Breast epithelium (tissue), 4 donors: ENCODE data around the gene VRK1. TPM values are rescaled to one million over a fixed set of nuclear protein-coding genes. Genes with fewer than 3 reads are reported as not detected.

Experiments
- DNase-seq, 2 donors: peaks; one replicate each; pipeline ENCODE4 v3.0.0-alpha.2; 2019; ENCODE audit warnings: low spot score in 2 of 2
- H3K27ac ChIP-seq, 2 donors: fragments of 200-600 bp; sonication (generic) in 1 of 2; one replicate each; pipeline ENCODE4 v1.5.1; 2016 to 2019; ENCODE audit warnings: mild to moderate bottlenecking in 1 of 2
- H3K27me3 ChIP-seq, 2 donors: fragments of 200-600 bp; sonication (generic) in 1 of 2; one replicate each; pipeline versions ENCODE4 v1.5.1 to v1.6.0; 2017 to 2019; ENCODE audit warnings: control low read depth in 1 of 2, mild to moderate bottlenecking in 1 of 2
- H3K36me3 ChIP-seq: fragments of 200-600 bp; one replicate; pipeline ENCODE4 v1.5.1; 2019
- H3K4me1 ChIP-seq, 2 donors: fragments of 200-600 bp; sonication (generic); one replicate each; pipeline ENCODE4 v1.5.1; 2016 to 2019; ENCODE audit warnings: control low read depth in 1 of 2
- H3K4me3 ChIP-seq, 3 donors: fragments of 200-600 bp; sonication (generic); 1 replicate in 2 of 3; 2 replicates in 1 of 3; pipeline ENCODE4 v1.5.1; 2016 to 2019; ENCODE audit warnings: mild to moderate bottlenecking in 3 of 3, moderate library complexity in 2 of 3
- H3K9me3 ChIP-seq, 2 donors: fragments of 200-600 bp; sonication (generic) in 1 of 2; one replicate each; pipeline ENCODE4 v1.5.1; 2016 to 2019; ENCODE audit warnings: control low read depth in 1 of 2
- CTCF ChIP-seq, 3 donors: fragments of 450-650 bp; IDR thresholded peaks; one replicate each; pipeline ENCODE4 v1.5.1; 2016 to 2017; ENCODE audit warnings: antibody characterized with exemption in 3 of 3, mild to moderate bottlenecking in 3 of 3, moderate library complexity in 3 of 3
- POLR2A ChIP-seq: fragments of 450-650 bp; IDR thresholded peaks from one replicate; pipeline ENCODE4 v1.6.1; 2016; ENCODE audit warnings: antibody characterized with exemption, mild to moderate bottlenecking, moderate library complexity
- POLR2AphosphoS5 ChIP-seq, 3 donors: sonication (generic); formaldehyde crosslinking; IDR thresholded peaks; one replicate each; pipeline ENCODE4 v1.6.1; 2017; ENCODE audit warnings: antibody characterized with exemption in 3 of 3
- intact Hi-C: fragments of 100-400 bp; cut with DNase I; formaldehyde crosslinking; loops from one replicate; pipeline ENCODE4 v1.15.1; 2023; ENCODE audit warnings: low total_unique reads
- total RNA-seq, 3 donors: library from RNA; depleted of rRNA; stranded (reverse); fragments of >200 nt; gene quantifications; one replicate each; pipeline ENCODE4 v1.1.0, GENCODE V29; 2016

Gene VRK1
- total RNA-seq, 3 donors from 2014 or later = 13.1 to 19.9 (median 16.7) TPM

GRCh38 chr14:96893966-96894622 is 96.9 kb downstream of the VRK1 start:
- Histone ChIP-seq H3K36me3 (no peaks in the 10 kb centered on the region), H3K27ac (no peak overlapping the region), H3K27me3 (no peaks in the 10 kb centered on the region), H3K9me3 (no peaks in the 10 kb centered on the region), H3K4me1 (no peaks in the 10 kb centered on the region), H3K4me3 (no peak overlapping the region)
- TF ChIP-seq CTCF (IDR thresholded peaks at IDR 0.05) = no peak
- TF ChIP-seq POLR2A = no peak
- no peak for TF ChIP-seq POLR2AphosphoS5 (IDR thresholded peaks at IDR 0.05)
- no peak for DNase-seq
- intact Hi-C loops = loop anchor here (1.0 kb wide), 1 partner anchor 24 kb away; no protein-coding TSS in a partner anchor

- intact Hi-C loops = loop anchor here (1.0 kb wide), 1 partner anchor 23 kb away; no protein-coding TSS in a partner anchor
- Histone ChIP-seq H3K4me3 (no peak overlapping the region), H3K4me1 (no peaks in the 10 kb centered on the region), H3K9me3 (no peaks in the 10 kb centered on the region), H3K27ac (no peak overlapping the region), H3K36me3 (no peaks in the 10 kb centered on the region), H3K27me3 (no peaks in the 10 kb centered on the region)
- DNase-seq = no peak
- TF ChIP-seq POLR2A = no peak
- no peak for TF ChIP-seq CTCF (IDR thresholded peaks at IDR 0.05)
- no peak for TF ChIP-seq POLR2AphosphoS5 (IDR thresholded peaks at IDR 0.05)
Measured at GRCh38 chr14:96894966-96895365, 97.8 kb downstream of the VRK1 start.

- no peak for DNase-seq
- Histone ChIP-seq H3K27ac (no peak overlapping the region), H3K4me1 (no peaks in the 10 kb centered on the region), H3K9me3 (no peaks in the 10 kb centered on the region), H3K36me3 (no peaks in the 10 kb centered on the region), H3K27me3 (no peaks in the 10 kb centered on the region), H3K4me3 (no peak overlapping the region)
- intact Hi-C loops = no loop called here
- TF ChIP-seq POLR2AphosphoS5 (IDR thresholded peaks at IDR 0.05) (no peak), CTCF (IDR thresholded peaks at IDR 0.05) (no peak), POLR2A (no peak)
Measured at GRCh38 chr14:96895658-96896271, 98.6 kb downstream of the VRK1 start.

GRCh38 chr14:96897184-96897583 is 100.0 kb downstream of the VRK1 start:
- Histone ChIP-seq H3K9me3 (no peaks in the 10 kb centered on the region), H3K36me3 (no peaks in the 10 kb centered on the region), H3K27ac (no peak overlapping the region), H3K4me3 (no peak overlapping the region), H3K27me3 (no peaks in the 10 kb centered on the region), H3K4me1 (no peaks in the 10 kb centered on the region)
- no peak for DNase-seq
- TF ChIP-seq CTCF (IDR thresholded peaks at IDR 0.05) = no peak
- TF ChIP-seq POLR2AphosphoS5 (IDR thresholded peaks at IDR 0.05) = no peak
- TF ChIP-seq POLR2A = no peak
- intact Hi-C loops = no loop called here

- H3K27ac ChIP-seq = no peak overlapping the region
- DNase-seq = no peak
- intact Hi-C loops = no loop called here
- no peaks in the 10 kb centered on the region for H3K27me3 ChIP-seq
- no peaks in the 10 kb centered on the region for H3K4me1 ChIP-seq
- TF ChIP-seq POLR2AphosphoS5 (IDR thresholded peaks at IDR 0.05) (no peak), CTCF (IDR thresholded peaks at IDR 0.05) (no peak), POLR2A (no peak)
- no peaks in the 10 kb centered on the region for H3K9me3 ChIP-seq
- no peaks in the 10 kb centered on the region for H3K36me3 ChIP-seq
- H3K4me3 ChIP-seq = no peak overlapping the region
Measured at GRCh38 chr14:96901227-96901626, 104.0 kb downstream of the VRK1 start.
